ENCODE results near the gene SUGCT. TPM values are rescaled to one million over a fixed set of nuclear protein-coding genes. Genes with fewer than 3 reads are reported as not detected.

SUGCT gene
- polyA plus RNA-seq, 6 donors from 2014 or later, result 4.1 to 11.4 (median 9.0) TPM

- Mint-ChIP-seq H3K27me3 (peaks cover 0 to 3% (median 0%) of the 10 kb centered on the region in 3 donors), H3K4me1 (no peaks in the 10 kb centered on the region), H3K27ac (no peak overlapping the region), H3K9me3 (no peaks in the 10 kb centered on the region), H3K4me3 (no peak overlapping the region), H3K36me3 (no peaks in the 10 kb centered on the region)
- no peak for DNase-seq
- no peak for ATAC-seq (ENCODE audit: low read depth in 2 of 2)
Observed at GRCh38 chr7:40474790-40475680, 340.2 kb downstream of the SUGCT start.

- no peaks in the 10 kb centered on the region for H3K4me1 Mint-ChIP-seq
- no peaks in the 10 kb centered on the region for H3K27me3 Mint-ChIP-seq
- no peak for DNase-seq
- H3K27ac Mint-ChIP-seq, result no peak overlapping the region
- no peak overlapping the region for H3K4me3 Mint-ChIP-seq
- no peaks in the 10 kb centered on the region for H3K9me3 Mint-ChIP-seq
- H3K36me3 Mint-ChIP-seq, result no peaks in the 10 kb centered on the region
- ATAC-seq (ENCODE audit: low read depth in 2 of 2), result no peak
Observed at GRCh38 chr7:40475681-40475982, 340.8 kb downstream of the SUGCT start.

GRCh38 chr7:40477094-40477493 lies 342.3 kb downstream of the SUGCT start:
- Mint-ChIP-seq H3K27me3 (no peaks in the 10 kb centered on the region), H3K4me1 (no peaks in the 10 kb centered on the region), H3K9me3 (no peaks in the 10 kb centered on the region), H3K36me3 (no peaks in the 10 kb centered on the region), H3K27ac (no peak overlapping the region), H3K4me3 (no peak overlapping the region)
- DNase-seq, result no peak
- ATAC-seq (ENCODE audit: low read depth in 2 of 2), result no peak

GRCh38 chr7:40482845-40483244 lies 348.0 kb downstream of the SUGCT start:
- Mint-ChIP-seq H3K9me3 (no peaks in the 10 kb centered on the region), H3K36me3 (no peaks in the 10 kb centered on the region), H3K27ac (no peak overlapping the region), H3K4me1 (no peaks in the 10 kb centered on the region), H3K27me3 (no peaks in the 10 kb centered on the region), H3K4me3 (no peak overlapping the region)
- ATAC-seq (ENCODE audit: low read depth in 2 of 2), result no peak
- DNase-seq, result no peak

GRCh38 chr7:40483630-40484029 lies 348.8 kb downstream of the SUGCT start:
- Mint-ChIP-seq H3K4me1 (no peaks in the 10 kb centered on the region), H3K9me3 (peaks cover 0 to 5% (median 0%) of the 10 kb centered on the region in 7 donors), H3K36me3 (no peaks in the 10 kb centered on the region), H3K27me3 (no peaks in the 10 kb centered on the region), H3K27ac (no peak overlapping the region), H3K4me3 (no peak overlapping the region)
- DNase-seq (no peak), ATAC-seq (ENCODE audit: low read depth in 2 of 2) (no peak)

GRCh38 chr7:40489844-40490602 lies 355.2 kb downstream of the SUGCT start:
- ATAC-seq (ENCODE audit: low read depth in 2 of 2), result no peak
- Mint-ChIP-seq H3K4me3 (no peak overlapping the region), H3K4me1 (no peaks in the 10 kb centered on the region), H3K9me3 (peaks cover 0 to 15% (median 4%) of the 10 kb centered on the region in 7 donors), H3K27me3 (peaks cover 3 to 7% (median 5%) of the 10 kb centered on the region in 3 donors), H3K36me3 (no peaks in the 10 kb centered on the region), H3K27ac (no peak overlapping the region)
- DNase-seq, result no peak

- DNase-seq (no peak), ATAC-seq (ENCODE audit: low read depth in 2 of 2) (no peak)
- no peaks in the 10 kb centered on the region for H3K4me1 Mint-ChIP-seq
- no peaks in the 10 kb centered on the region for H3K36me3 Mint-ChIP-seq
- no peak overlapping the region for H3K27ac Mint-ChIP-seq
- H3K9me3 Mint-ChIP-seq, result peaks cover 0 to 15% (median 4%) of the 10 kb centered on the region in 7 donors
- H3K27me3 Mint-ChIP-seq, result peaks cover 3 to 7% (median 5%) of the 10 kb centered on the region in 3 donors
- no peak overlapping the region for H3K4me3 Mint-ChIP-seq
Observed at GRCh38 chr7:40490603-40490924, 355.8 kb downstream of the SUGCT start.

- DNase-seq (no peak), ATAC-seq (ENCODE audit: low read depth in 2 of 2) (no peak)
- H3K27me3 Mint-ChIP-seq, result peaks cover 3 to 7% (median 5%) of the 10 kb centered on the region in 3 donors
- H3K36me3 Mint-ChIP-seq, result no peaks in the 10 kb centered on the region
- H3K27ac Mint-ChIP-seq, result no peak overlapping the region
- H3K4me3 Mint-ChIP-seq, result no peak overlapping the region
- peaks cover 0 to 15% (median 4%) of the 10 kb centered on the region in 7 donors for H3K9me3 Mint-ChIP-seq
- H3K4me1 Mint-ChIP-seq, result no peaks in the 10 kb centered on the region
Observed at GRCh38 chr7:40492946-40493345, 358.1 kb downstream of the SUGCT start.

- H3K27me3 Mint-ChIP-seq, result peaks cover 3 to 8% (median 7%) of the 10 kb centered on the region in 3 donors
- no peaks in the 10 kb centered on the region for H3K36me3 Mint-ChIP-seq
- DNase-seq (no peak), ATAC-seq (ENCODE audit: low read depth in 2 of 2) (no peak)
- H3K27ac Mint-ChIP-seq, result no peak overlapping the region
- H3K4me1 Mint-ChIP-seq, result no peaks in the 10 kb centered on the region
- no peak overlapping the region for H3K4me3 Mint-ChIP-seq
- H3K9me3 Mint-ChIP-seq, result peaks cover 0 to 11% (median 4%) of the 10 kb centered on the region in 7 donors
Observed at GRCh38 chr7:40493609-40494051, 358.8 kb downstream of the SUGCT start.

GRCh38 chr7:40498924-40499510 lies 364.2 kb downstream of the SUGCT start:
- no peaks in the 10 kb centered on the region for H3K36me3 Mint-ChIP-seq
- H3K4me1 Mint-ChIP-seq, result no peaks in the 10 kb centered on the region
- no peak overlapping the region for H3K4me3 Mint-ChIP-seq
- ATAC-seq (ENCODE audit: low read depth in 2 of 2) (no peak), DNase-seq (no peak)
- peaks cover 0 to 6% (median 0%) of the 10 kb centered on the region in 3 donors for H3K27me3 Mint-ChIP-seq
- no peak overlapping the region for H3K27ac Mint-ChIP-seq
- no peaks in the 10 kb centered on the region for H3K9me3 Mint-ChIP-seq

GRCh38 chr7:40499718-40500117 lies 364.9 kb downstream of the SUGCT start:
- DNase-seq (no peak), ATAC-seq (ENCODE audit: low read depth in 2 of 2) (no peak)
- Mint-ChIP-seq H3K9me3 (no peaks in the 10 kb centered on the region), H3K4me3 (no peak overlapping the region), H3K27ac (no peak overlapping the region), H3K4me1 (no peaks in the 10 kb centered on the region), H3K36me3 (no peaks in the 10 kb centered on the region), H3K27me3 (peaks cover 0 to 6% (median 0%) of the 10 kb centered on the region in 3 donors)

- Mint-ChIP-seq H3K27ac (no peak overlapping the region), H3K36me3 (no peaks in the 10 kb centered on the region), H3K27me3 (peaks cover 0 to 6% (median 0%) of the 10 kb centered on the region in 3 donors), H3K4me3 (no peak overlapping the region), H3K4me1 (no peaks in the 10 kb centered on the region), H3K9me3 (peaks cover 0 to 1% (median 0%) of the 10 kb centered on the region in 7 donors)
- DNase-seq (no peak), ATAC-seq (ENCODE audit: low read depth in 2 of 2) (no peak)
Observed at GRCh38 chr7:40500219-40500618, 365.4 kb downstream of the SUGCT start.

GRCh38 chr7:40502359-40502758 lies 367.6 kb downstream of the SUGCT start:
- Mint-ChIP-seq H3K9me3 (peaks cover 2 to 15% (median 5%) of the 10 kb centered on the region in 7 donors), H3K36me3 (peaks cover 0 to 7% of the 10 kb centered on the region in 2 donors), H3K4me1 (no peaks in the 10 kb centered on the region), H3K27ac (no peak overlapping the region), H3K4me3 (no peak overlapping the region), H3K27me3 (peaks cover 0 to 6% (median 0%) of the 10 kb centered on the region in 3 donors)
- ATAC-seq (ENCODE audit: low read depth in 2 of 2) (no peak), DNase-seq (no peak)
